Measurements from ENCODE around the gene CSK. TPM values are rescaled to one million over a fixed set of nuclear protein-coding genes. Genes with fewer than 3 reads are reported as not detected.

The CSK gene
- total RNA-seq, 1 donor from 2014 or later: 83.8 TPM

GRCh38 chr15:74825866-74826265 is 44.0 kb downstream of the CSK start:
- intact Hi-C loops (cut with DNase I): no loop called here
- no peaks in the 10 kb centered on the region for H3K4me1 ChIP-seq
- no peaks in the 10 kb centered on the region for H3K36me3 ChIP-seq
- peaks cover 34% of the 10 kb centered on the region for H3K27me3 ChIP-seq (ENCODE audit: low read depth)
- no peak overlapping the region for H3K27ac ChIP-seq
- no peaks in the 10 kb centered on the region for H3K9me3 ChIP-seq
- no peak overlapping the region for H3K4me3 ChIP-seq
- DNase-seq (no peak), ATAC-seq (no peak)
- no peak for TF ChIP-seq CTCF (IDR thresholded peaks at IDR 0.05)

GRCh38 chr15:74826364-74826819 is 44.5 kb downstream of the CSK start, which contains the start of gene CPLX3:
CPLX3 (plus strand) TSS chr15:74826627; CDS start chr15:74826704, 77 bp downstream.
- peaks cover 34% of the 10 kb centered on the region for H3K27me3 ChIP-seq (ENCODE audit: low read depth)
- H3K27ac ChIP-seq: no peak within 1 kb of the TSS
- H3K9me3 ChIP-seq: no peaks in the 10 kb centered on the region
- no peak for TF ChIP-seq CTCF (IDR thresholded peaks at IDR 0.05)
- no peaks in the 10 kb centered on the region for H3K36me3 ChIP-seq
- ATAC-seq (peak; percentile 57 to 64), DNase-seq (no peak)
- no peaks in the 10 kb centered on the region for H3K4me1 ChIP-seq
- intact Hi-C loops (cut with DNase I): no loop called here
- no peak within 1 kb of the TSS for H3K4me3 ChIP-seq

GRCh38 chr15:74826921-74827320 is 45.0 kb downstream of the CSK start:
- no peak for TF ChIP-seq CTCF (IDR thresholded peaks at IDR 0.05)
- no peak for ATAC-seq
- Histone ChIP-seq H3K36me3 (no peaks in the 10 kb centered on the region), H3K4me3 (no peak overlapping the region), H3K9me3 (no peaks in the 10 kb centered on the region), H3K27me3 (ENCODE audit: low read depth) (peaks cover 34% of the 10 kb centered on the region), H3K27ac (no peak overlapping the region), H3K4me1 (no peaks in the 10 kb centered on the region)
- DNase-seq: no peak
- intact Hi-C loops (cut with DNase I): no loop called here

- Histone ChIP-seq H3K4me1 (no peaks in the 10 kb centered on the region), H3K36me3 (no peaks in the 10 kb centered on the region), H3K9me3 (no peaks in the 10 kb centered on the region), H3K27me3 (ENCODE audit: low read depth) (peaks cover 34% of the 10 kb centered on the region), H3K27ac (no peak overlapping the region), H3K4me3 (no peak overlapping the region)
- ATAC-seq (no peak), DNase-seq (no peak)
- no peak for TF ChIP-seq CTCF (IDR thresholded peaks at IDR 0.05)
- intact Hi-C loops (cut with DNase I): no loop called here
Measured at GRCh38 chr15:74827614-74828013, 45.7 kb downstream of the CSK start.

GRCh38 chr15:74828835-74829234 is 47.0 kb downstream of the CSK start:
- no peak for TF ChIP-seq CTCF (IDR thresholded peaks at IDR 0.05)
- no peaks in the 10 kb centered on the region for H3K4me1 ChIP-seq
- no peaks in the 10 kb centered on the region for H3K9me3 ChIP-seq
- no peaks in the 10 kb centered on the region for H3K36me3 ChIP-seq
- intact Hi-C loops (cut with DNase I): no loop called here
- no peak for ATAC-seq
- H3K4me3 ChIP-seq: no peak overlapping the region
- peaks cover 34% of the 10 kb centered on the region for H3K27me3 ChIP-seq (ENCODE audit: low read depth)
- DNase-seq: no peak
- no peak overlapping the region for H3K27ac ChIP-seq

GRCh38 chr15:74829486-74829885 is 47.6 kb downstream of the CSK start:
- no peaks in the 10 kb centered on the region for H3K4me1 ChIP-seq
- ATAC-seq (no peak), DNase-seq (no peak)
- no peak overlapping the region for H3K4me3 ChIP-seq
- peaks cover 29% of the 10 kb centered on the region for H3K27me3 ChIP-seq (ENCODE audit: low read depth)
- intact Hi-C loops (cut with DNase I): no loop called here
- H3K36me3 ChIP-seq: no peaks in the 10 kb centered on the region
- TF ChIP-seq CTCF (IDR thresholded peaks at IDR 0.05): no peak
- H3K9me3 ChIP-seq: no peaks in the 10 kb centered on the region
- no peak overlapping the region for H3K27ac ChIP-seq
